Loucy (cell line): Measurements from ENCODE around the gene MAP3K7CL.

Source experiments
- H2AFZ ChIP-seq: fragments of 200-600 bp; sonication (generic); 2 replicates; pipeline ENCODE4 v1.6.0; 2016; ENCODE audit warnings: antibody characterized with exemption, mild to moderate bottlenecking, low read length, moderate library complexity
- H3F3A ChIP-seq: fragments of 200-600 bp; 2 replicates; pipeline ENCODE4 v1.6.0; 2016; ENCODE audit warnings: antibody characterized with exemption, low read depth, mild to moderate bottlenecking
- H3K27me3 ChIP-seq: fragments of 200-600 bp; sonication (generic); 2 replicates; pipeline ENCODE4 v1.6.1; 2014; ENCODE audit warnings: low read length, mild to moderate bottlenecking; ENCODE audit not compliant: insufficient read depth, poor library complexity, severe bottlenecking
- H3K36me3 ChIP-seq: fragments of 200-600 bp; sonication (generic); 2 replicates; pipeline ENCODE4 v1.6.1; 2016; ENCODE audit warnings: low read length; ENCODE audit not compliant: insufficient read depth
- H3K4me1 ChIP-seq: fragments of 200-600 bp; sonication (generic); 2 replicates; pipeline ENCODE4 v1.5.1; 2014; ENCODE audit warnings: low read length, mild to moderate bottlenecking; ENCODE audit not compliant: insufficient read depth, poor library complexity, severe bottlenecking
- H3K4me2 ChIP-seq: fragments of 200-600 bp; sonication (generic); 2 replicates; pipeline ENCODE4 v1.6.0; 2014; ENCODE audit warnings: antibody characterized with exemption, low read length, low read depth, mild to moderate bottlenecking; ENCODE audit not compliant: poor library complexity, severe bottlenecking
- H3K4me3 ChIP-seq: fragments of 200-600 bp; sonication (generic); 2 replicates; pipeline ENCODE4 v1.5.1; 2014; ENCODE audit warnings: low read length, mild to moderate bottlenecking, mixed read lengths; ENCODE audit not compliant: poor library complexity, severe bottlenecking
- H3K79me2 ChIP-seq: fragments of 200-600 bp; sonication (generic); 2 replicates; pipeline ENCODE4 v1.6.1; 2014; ENCODE audit warnings: low read length; ENCODE audit not compliant: insufficient read depth
- H3K9ac ChIP-seq: fragments of 200-600 bp; sonication (generic); 2 replicates; pipeline ENCODE4 v1.6.0; 2014; ENCODE audit warnings: mild to moderate bottlenecking, low read depth, low read length, moderate library complexity; ENCODE audit not compliant: poor library complexity, severe bottlenecking
- H3K9me2 ChIP-seq: fragments of 200-600 bp; sonication (generic); replicated peaks from 2 replicates; pipeline ENCODE4 v1.6.1; 2016; ENCODE audit warnings: low read depth, low read length, mixed read lengths
- H3K9me3 ChIP-seq: fragments of 200-600 bp; sonication (generic); 2 replicates; pipeline ENCODE4 v1.6.1; 2014; ENCODE audit warnings: mild to moderate bottlenecking, antibody characterized with exemption, low read length, low read depth; ENCODE audit not compliant: insufficient read depth
- H4K20me1 ChIP-seq: fragments of 200-600 bp; sonication (generic); 2 replicates; pipeline ENCODE4 v1.6.0; 2014; ENCODE audit warnings: antibody characterized with exemption, low read length, mild to moderate bottlenecking; ENCODE audit not compliant: insufficient read depth, poor library complexity, severe bottlenecking
- EZH2phosphoT487 ChIP-seq: fragments of 200-600 bp; IDR thresholded peaks from 2 replicates; pipeline ENCODE4 v1.6.1; 2018; ENCODE audit warnings: antibody characterized with exemption, mild to moderate bottlenecking, moderate library complexity, borderline replicate concordance
- TF ChIP-seq, protein P1 (sequence below): fragments of 200-600 bp; sonication (generic); conservative IDR thresholded peaks from 2 replicates; pipeline ENCODE4 v1.5.1; 2014; ENCODE audit warnings: mild to moderate bottlenecking, antibody characterized with exemption, low read length

The MAP3K7CL gene

GRCh38 chr21:29084372-29084771 is 46.1 kb upstream of the MAP3K7CL start:
- Histone ChIP-seq H3K27me3 (no peaks in the 10 kb centered on the region), H4K20me1 (no peaks in the 10 kb centered on the region), H3K9ac (no peak overlapping the region), H3K9me3 (no peaks in the 10 kb centered on the region), H3K9me2 (no peaks in the 10 kb centered on the region), H3K36me3 (no peaks in the 10 kb centered on the region; the same call in 1 of the 2 replicates), H3K79me2 (peaks cover 24% of the 10 kb centered on the region; the same call in 1 of the 2 replicates), H3K4me1 (peaks cover 13% of the 10 kb centered on the region), H2AFZ (no peak overlapping the region), H3K4me2 (no peak overlapping the region), H3K4me3 (no peak overlapping the region), H3F3A (no peaks in the 10 kb centered on the region)
- TF ChIP-seq, protein P1, sequence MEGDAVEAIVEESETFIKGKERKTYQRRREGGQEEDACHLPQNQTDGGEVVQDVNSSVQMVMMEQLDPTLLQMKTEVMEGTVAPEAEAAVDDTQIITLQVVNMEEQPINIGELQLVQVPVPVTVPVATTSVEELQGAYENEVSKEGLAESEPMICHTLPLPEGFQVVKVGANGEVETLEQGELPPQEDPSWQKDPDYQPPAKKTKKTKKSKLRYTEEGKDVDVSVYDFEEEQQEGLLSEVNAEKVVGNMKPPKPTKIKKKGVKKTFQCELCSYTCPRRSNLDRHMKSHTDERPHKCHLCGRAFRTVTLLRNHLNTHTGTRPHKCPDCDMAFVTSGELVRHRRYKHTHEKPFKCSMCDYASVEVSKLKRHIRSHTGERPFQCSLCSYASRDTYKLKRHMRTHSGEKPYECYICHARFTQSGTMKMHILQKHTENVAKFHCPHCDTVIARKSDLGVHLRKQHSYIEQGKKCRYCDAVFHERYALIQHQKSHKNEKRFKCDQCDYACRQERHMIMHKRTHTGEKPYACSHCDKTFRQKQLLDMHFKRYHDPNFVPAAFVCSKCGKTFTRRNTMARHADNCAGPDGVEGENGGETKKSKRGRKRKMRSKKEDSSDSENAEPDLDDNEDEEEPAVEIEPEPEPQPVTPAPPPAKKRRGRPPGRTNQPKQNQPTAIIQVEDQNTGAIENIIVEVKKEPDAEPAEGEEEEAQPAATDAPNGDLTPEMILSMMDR: no peak
- TF ChIP-seq EZH2phosphoT487: no peak

- Histone ChIP-seq H3F3A (no peaks in the 10 kb centered on the region), H3K4me3 (no peak overlapping the region), H2AFZ (no peak overlapping the region), H3K9ac (no peak overlapping the region), H3K27me3 (no peaks in the 10 kb centered on the region), H3K9me3 (no peaks in the 10 kb centered on the region), H4K20me1 (no peaks in the 10 kb centered on the region), H3K9me2 (no peaks in the 10 kb centered on the region), H3K36me3 (no peaks in the 10 kb centered on the region; the same call in 1 of the 2 replicates), H3K79me2 (peaks cover 18% of the 10 kb centered on the region; the same call in 1 of the 2 replicates), H3K4me2 (no peak overlapping the region), H3K4me1 (peaks cover 5% of the 10 kb centered on the region)
- TF ChIP-seq EZH2phosphoT487: no peak
- TF ChIP-seq, protein P1: no peak
Observed at GRCh38 chr21:29085106-29085752, 45.2 kb upstream of the MAP3K7CL start.

- Histone ChIP-seq H2AFZ (no peak overlapping the region), H3K4me1 (no peaks in the 10 kb centered on the region), H3K4me2 (no peak overlapping the region), H3K9me2 (no peaks in the 10 kb centered on the region), H3K4me3 (no peak overlapping the region), H3K9ac (no peak overlapping the region), H3K79me2 (no peaks in the 10 kb centered on the region), H4K20me1 (no peaks in the 10 kb centered on the region), H3K9me3 (no peaks in the 10 kb centered on the region), H3K36me3 (no peaks in the 10 kb centered on the region; the same call in 1 of the 2 replicates), H3F3A (no peaks in the 10 kb centered on the region), H3K27me3 (no peaks in the 10 kb centered on the region)
- TF ChIP-seq, protein P1: no peak
- no peak for TF ChIP-seq EZH2phosphoT487
Observed at GRCh38 chr21:29091033-29091432, 39.4 kb upstream of the MAP3K7CL start.
